NCI-H187 (cell line): ENCODE measurements around the gene LRP4.
"Not testable (repeated sequence)": the region's sequence is repeated elsewhere in the genome, so short reads cannot be mapped to it uniquely, and the experiment has no call there.

ENCODE experiments used
- DNase-seq, 2 experiments: peaks; one replicate each; lab custom pipeline; 2025; lab: John Stamatoyannopoulos, UW

Gene LRP4

GRCh38 chr11:46918083-46918787, at the start of gene LRP4:
TSS of gene LRP4 (minus strand) at chr11:46918550. CDS start at chr11:46918379, 171 bp downstream.
- no peak for DNase-seq

- DNase-seq: no peak
These were observed 49.6 kb upstream of the LRP4 start for GRCh38 chr11:46967962-46968361.

GRCh38 chr11:46966773-46967172, 48.4 kb upstream of the LRP4 start:
- no peak for DNase-seq

DNA sequence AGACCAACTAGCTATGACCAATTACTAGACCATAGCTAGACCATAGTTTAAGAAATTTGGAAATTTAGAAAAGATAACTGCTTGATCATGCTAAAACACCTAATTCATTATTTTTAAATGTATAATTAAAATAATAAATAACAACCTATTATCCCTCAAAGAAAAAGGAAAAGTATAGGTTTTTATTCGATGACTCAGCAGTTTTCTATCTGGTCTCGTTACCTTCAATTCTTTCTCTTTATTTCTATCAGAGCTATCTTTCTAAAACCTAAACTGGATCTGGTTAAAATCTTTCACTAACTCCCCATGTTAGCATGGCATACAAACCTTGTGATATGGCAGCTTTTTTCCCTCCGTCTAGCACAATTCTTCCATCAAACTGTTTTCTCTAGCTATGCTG, 45.5 kb upstream of the LRP4 start:
- DNase-seq: no peak

- not testable (repeated sequence) for DNase-seq
These were observed 43.5 kb upstream of the LRP4 start for GRCh38 chr11:46961886-46962285.

GRCh38 chr11:46961041-46961440, 42.7 kb upstream of the LRP4 start:
- DNase-seq: no peak

GRCh38 chr11:46958777-46959176, 40.4 kb upstream of the LRP4 start:
- DNase-seq: no peak

DNA sequence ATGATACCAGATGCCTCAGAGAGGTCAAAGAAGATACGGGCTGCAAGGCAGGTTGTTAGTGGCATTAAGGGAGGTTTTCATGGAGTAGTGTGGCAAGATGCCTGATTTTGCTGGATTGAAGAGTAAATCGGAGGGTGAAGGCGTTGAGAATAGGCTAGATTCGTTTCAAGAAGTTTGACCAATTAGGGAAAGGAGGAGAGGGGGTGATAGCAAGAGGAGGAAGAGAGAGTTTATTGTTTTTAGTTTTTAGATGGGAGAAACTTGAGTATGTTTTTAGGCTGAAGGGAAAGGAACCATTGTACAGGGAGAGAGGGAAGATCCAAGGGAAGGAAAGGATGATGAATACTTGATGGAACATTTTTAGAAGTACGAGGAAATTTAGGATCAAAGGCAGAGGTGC, 34.7 kb upstream of the LRP4 start:
- no peak for DNase-seq

DNA sequence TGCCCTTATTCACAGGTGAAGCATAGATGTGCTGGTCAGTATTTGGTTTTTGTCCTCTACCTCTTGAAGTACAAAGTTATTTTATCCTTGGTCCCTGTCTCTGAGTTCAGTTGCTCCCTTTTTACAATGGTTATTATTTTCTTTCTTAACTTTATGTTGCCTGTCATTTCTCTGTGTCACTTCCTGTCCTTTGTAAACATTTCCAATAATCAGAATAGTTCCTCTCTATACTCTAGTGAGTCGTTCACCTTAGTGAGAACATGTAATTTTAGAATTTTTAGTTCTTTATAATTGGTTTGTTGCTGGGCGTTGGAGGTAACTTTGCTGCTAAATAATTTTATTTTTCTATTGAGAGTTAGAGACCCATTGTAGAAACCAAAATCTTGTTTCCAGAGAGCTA, 34.2 kb upstream of the LRP4 start:
- no peak for DNase-seq

DNA sequence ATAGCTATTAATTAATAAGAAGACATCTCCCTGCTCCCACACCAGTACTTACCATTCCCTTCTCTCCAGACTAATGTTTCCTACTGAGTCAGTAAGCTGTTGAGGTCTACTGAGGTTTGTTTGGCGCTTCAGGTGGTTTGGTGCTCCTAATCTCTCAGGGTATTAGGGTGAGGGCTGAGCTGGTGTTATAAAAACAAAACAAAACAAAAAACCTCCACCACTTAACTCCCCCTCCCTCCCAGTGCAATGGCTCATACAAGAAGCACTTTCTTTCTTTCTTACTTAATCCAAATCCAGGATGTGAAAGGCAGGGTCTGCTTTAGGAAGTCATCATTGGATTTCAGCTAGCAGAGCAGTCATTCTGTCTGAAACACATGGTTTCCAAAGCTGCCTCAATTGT, 33.5 kb upstream of the LRP4 start:
- DNase-seq: no peak

GRCh38 chr11:46949297-46949696, 30.9 kb upstream of the LRP4 start:
- no peak for DNase-seq

GRCh38 chr11:46948378-46949131, 30.2 kb upstream of the LRP4 start:
- no peak for DNase-seq

GRCh38 chr11:46947399-46948077, 29.2 kb upstream of the LRP4 start:
- no peak for DNase-seq

GRCh38 chr11:46944356-46945075, 26.2 kb upstream of the LRP4 start:
- no peak for DNase-seq

DNA sequence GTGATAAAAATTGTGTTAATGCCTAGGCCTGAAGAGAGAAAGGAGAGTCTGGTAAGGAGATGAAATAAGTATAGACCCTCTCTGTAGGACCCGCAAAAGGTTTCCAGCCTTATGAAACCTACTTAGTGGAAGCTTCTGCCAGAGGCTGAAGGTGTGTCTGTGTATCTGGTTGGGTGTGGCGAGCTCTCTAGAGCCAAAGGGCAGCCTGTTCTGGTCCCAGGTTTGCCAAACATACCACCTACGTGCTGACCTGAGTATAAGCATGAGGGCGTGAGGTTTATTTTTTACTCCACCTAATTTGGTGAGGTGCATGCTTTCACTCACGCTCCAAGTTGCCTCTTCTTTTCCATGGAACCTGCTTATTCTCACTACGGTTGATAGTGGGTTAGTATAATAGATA, 23.8 kb upstream of the LRP4 start:
- DNase-seq: no peak

GRCh38 chr11:46936138-46937110, 18.1 kb upstream of the LRP4 start, which contains the start of gene CSTPP1:
TSS of gene CSTPP1 (plus strand) at chr11:46936761. CDS start at chr11:46936806, 45 bp downstream.
- DNase-seq: peak; percentile 93 to 95

- DNase-seq: no peak
These were observed 11.7 kb upstream of the LRP4 start for GRCh38 chr11:46930089-46930488.

GRCh38 chr11:46928701-46929100, 10.4 kb upstream of the LRP4 start:
- DNase-seq: not testable (repeated sequence)

DNA sequence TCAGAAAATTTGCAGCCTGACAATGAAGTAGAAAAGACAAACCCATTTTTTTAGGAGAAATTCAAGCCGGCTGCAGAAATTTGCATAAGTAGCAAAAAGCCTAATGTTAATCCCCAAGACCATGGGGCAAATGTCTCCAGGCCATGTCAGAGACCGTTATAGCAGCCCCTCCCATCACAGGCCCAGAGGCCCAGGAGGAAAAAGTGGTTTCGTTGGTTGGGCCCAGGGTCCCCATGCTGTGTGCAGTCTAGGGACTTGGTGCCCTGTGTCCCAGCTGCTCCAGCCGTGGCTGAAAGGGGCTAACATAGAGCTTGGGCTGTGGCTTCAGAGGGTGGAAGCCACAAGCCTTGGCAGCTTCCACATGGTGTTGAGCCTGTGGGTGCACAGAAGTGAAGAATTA, 9.6 kb upstream of the LRP4 start:
- DNase-seq: not testable (repeated sequence)

- DNase-seq: no peak
These were observed 2.4 kb upstream of the LRP4 start for GRCh38 chr11:46920755-46921154.
